HG02852 (cell line): ENCODE results near the gene IQGAP3.
"Not testable (repeated sequence)": the region's sequence is repeated elsewhere in the genome, so short reads cannot be mapped to it uniquely, and the experiment has no call there.

Experiments used
- ATAC-seq: cut with Tn5 transposase; IDR thresholded peaks from one replicate; pipeline ENCODE4 v1.9.1; 2021; ENCODE audit warnings: mild to moderate bottlenecking, moderate library complexity; ENCODE audit not compliant: unreplicated experiment

Gene IQGAP3

GRCh38 chr1:156571919-156572662 lies at the start of gene IQGAP3:
Gene IQGAP3 (minus strand): TSS chr1:156572565. CDS start chr1:156572529, 36 bp downstream.
- ATAC-seq, result peak; percentile 68

- no peak for ATAC-seq
Observed at GRCh38 chr1:156619582-156619955, 47.2 kb upstream of the IQGAP3 start.

GRCh38 chr1:156618853-156619581 lies 46.7 kb upstream of the IQGAP3 start, which contains the start of gene HAPLN2:
Gene HAPLN2 (plus strand): TSS chr1:156619415. CDS start chr1:156623491, 4,076 bp downstream.
- no peak for ATAC-seq

GRCh38 chr1:156616463-156616862 lies 44.1 kb upstream of the IQGAP3 start:
- ATAC-seq, result no peak

GRCh38 chr1:156615946-156616345 lies 43.6 kb upstream of the IQGAP3 start:
- no peak for ATAC-seq

- no peak for ATAC-seq
Observed at GRCh38 chr1:156612666-156613065, 40.3 kb upstream of the IQGAP3 start.

- not testable (repeated sequence) for ATAC-seq
Observed at GRCh38 chr1:156610072-156610471, 37.7 kb upstream of the IQGAP3 start.

GRCh38 chr1:156608981-156609380 lies 36.6 kb upstream of the IQGAP3 start:
- ATAC-seq, result peak; percentile 48

GRCh38 chr1:156608036-156608674 lies 35.8 kb upstream of the IQGAP3 start:
- ATAC-seq, result peak; percentile 50

GRCh38 chr1:156607344-156607743 lies 35.0 kb upstream of the IQGAP3 start:
- not testable (repeated sequence) for ATAC-seq

- no peak for ATAC-seq
Observed at GRCh38 chr1:156602557-156602993, 30.2 kb upstream of the IQGAP3 start.

- ATAC-seq, result no peak
Observed at GRCh38 chr1:156601892-156602291, 29.5 kb upstream of the IQGAP3 start.

GRCh38 chr1:156601122-156601830 lies 28.9 kb upstream of the IQGAP3 start, which contains the start of gene GPATCH4:
Gene GPATCH4 (minus strand): TSS chr1:156601479.
- peak; percentile 65 for ATAC-seq

- no peak for ATAC-seq
Observed at GRCh38 chr1:156600733-156601121, 28.4 kb upstream of the IQGAP3 start.

- no peak for ATAC-seq
Observed at GRCh38 chr1:156599811-156600210, 27.4 kb upstream of the IQGAP3 start.

GRCh38 chr1:156598731-156599432 lies 26.5 kb upstream of the IQGAP3 start:
- no peak for ATAC-seq

- no peak for ATAC-seq
Observed at GRCh38 chr1:156598125-156598524, 25.8 kb upstream of the IQGAP3 start.

- ATAC-seq, result no peak
Observed at GRCh38 chr1:156596426-156596825, 24.1 kb upstream of the IQGAP3 start.

- ATAC-seq, result no peak
Observed at GRCh38 chr1:156595016-156595415, 22.7 kb upstream of the IQGAP3 start.

GRCh38 chr1:156594190-156594589 lies 21.8 kb upstream of the IQGAP3 start:
- ATAC-seq, result no peak
